NCI-H187 treated with DMSO at 0.1 percent for 48 hours (cell line): ENCODE data around the gene PPP1R1B.

Experiments
- DNase-seq: peaks from one replicate; lab custom pipeline; 2025; lab: John Stamatoyannopoulos, UW

Gene PPP1R1B

GRCh38 chr17:39667945-39668924 is 41.5 kb downstream of the PPP1R1B start, which contains the start of gene PNMT:
Gene PNMT (plus strand): TSS chr17:39668453. CDS start chr17:39668476, 23 bp downstream.
- DNase-seq, result no peak

GRCh38 chr17:39669897-39670735 is 43.4 kb downstream of the PPP1R1B start:
- no peak for DNase-seq

- DNase-seq, result no peak
Measured at GRCh38 chr17:39670746-39671145, 44.0 kb downstream of the PPP1R1B start.

GRCh38 chr17:39671651-39672521 is 45.1 kb downstream of the PPP1R1B start:
- DNase-seq, result no peak

GRCh38 chr17:39672522-39673334 is 46.0 kb downstream of the PPP1R1B start:
- no peak for DNase-seq

GRCh38 chr17:39673335-39674081 is 46.8 kb downstream of the PPP1R1B start:
- no peak for DNase-seq

- DNase-seq, result no peak
Measured at GRCh38 chr17:39674179-39674578, 47.4 kb downstream of the PPP1R1B start.

GRCh38 chr17:39674702-39675389 is 48.1 kb downstream of the PPP1R1B start:
- no peak for DNase-seq

GRCh38 chr17:39675390-39676082 is 48.8 kb downstream of the PPP1R1B start:
- DNase-seq, result no peak

- peak; percentile 43 for DNase-seq
Measured at GRCh38 chr17:39676198-39676819, 49.6 kb downstream of the PPP1R1B start.

- no peak for DNase-seq
Measured at GRCh38 chr17:39677072-39677471, 50.3 kb downstream of the PPP1R1B start.

- no peak for DNase-seq
Measured at GRCh38 chr17:39677542-39678339, 51.0 kb downstream of the PPP1R1B start.

- no peak for DNase-seq
Measured at GRCh38 chr17:39678340-39679116, 51.8 kb downstream of the PPP1R1B start.

GRCh38 chr17:39679521-39680192 is 52.9 kb downstream of the PPP1R1B start:
- no peak for DNase-seq

GRCh38 chr17:39683295-39683939 is 56.7 kb downstream of the PPP1R1B start:
- no peak for DNase-seq
